H1 (cell line): ENCODE results near the gene OPCML.

Source experiments
- EGR1 ChIP-seq: IDR thresholded peaks from 2 replicates; pipeline ENCODE4 v1.6.1; 2011; ENCODE audit warnings: low read depth, low read length, borderline replicate concordance
- POLR2A ChIP-seq, 2 experiments: IDR thresholded peaks; 1 replicate in 1 of 2; 2 replicates in 1 of 2; pipeline ENCODE4 v1.6.1; 2011; ENCODE audit warnings: low read depth in 2 of 2, low read length in 2 of 2, mild to moderate bottlenecking in 2 of 2; ENCODE audit errors: control extremely low read depth in 1 of 2

DNA sequence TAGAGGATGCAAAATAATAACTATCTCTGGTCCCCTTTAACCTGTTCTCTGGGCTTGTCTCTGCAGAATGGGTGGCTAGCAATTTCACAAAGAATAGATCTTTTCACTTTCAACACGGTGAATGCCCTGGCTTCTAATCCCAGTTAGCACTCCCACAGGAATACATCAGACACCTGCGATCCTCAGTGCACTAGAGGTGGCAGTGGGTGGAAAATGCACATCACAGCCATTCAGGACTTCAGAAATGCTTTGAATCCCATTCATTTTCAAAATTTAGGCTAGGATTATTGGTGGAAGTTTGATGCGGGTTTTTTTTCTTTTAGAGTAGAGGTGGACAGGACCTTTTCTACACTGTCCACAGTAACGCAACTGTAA, 55.1 kb downstream of the OPCML start:
- TF ChIP-seq POLR2A (IDR thresholded peaks at IDR 0.05; ENCODE audit: control extremely low read depth in 1 of 2, low read depth in 2 of 2, low read length in 2 of 2) (no peak), EGR1 (no peak)
